GM20000 (cell line): Measurements from ENCODE around the gene LYRM4.

Experiments used
- DNase-seq: peaks from one replicate; pipeline ENCODE4 v3.0.0; 2012; ENCODE audit warnings: low spot score
- CTCF ChIP-seq: IDR thresholded peaks from 2 replicates; pipeline ENCODE4 v1.5.1; 2012; ENCODE audit warnings: mild to moderate bottlenecking, control low read depth; ENCODE audit errors: extremely low read depth, missing control alignments

Gene LYRM4

GRCh38 chr6:5215799-5216198 is 45.0 kb downstream of the LYRM4 start:
- no peak for TF ChIP-seq CTCF
- DNase-seq, result no peak

GRCh38 chr6:5215159-5215558 is 45.6 kb downstream of the LYRM4 start:
- no peak for TF ChIP-seq CTCF
- no peak for DNase-seq

GRCh38 chr6:5214570-5215052 is 46.1 kb downstream of the LYRM4 start:
- TF ChIP-seq CTCF, result peak; percentile 66
- no peak for DNase-seq

- no peak for TF ChIP-seq CTCF
- DNase-seq, result no peak
Observed at GRCh38 chr6:5213836-5214235, 46.9 kb downstream of the LYRM4 start.

GRCh38 chr6:5211492-5211891 is 49.3 kb downstream of the LYRM4 start:
- no peak for DNase-seq
- TF ChIP-seq CTCF, result no peak

- no peak for DNase-seq
- TF ChIP-seq CTCF, result no peak
Observed at GRCh38 chr6:5208471-5208971, 52.2 kb downstream of the LYRM4 start.

GRCh38 chr6:5208057-5208456 is 52.7 kb downstream of the LYRM4 start:
- DNase-seq, result no peak
- TF ChIP-seq CTCF, result no peak
